Kidney epithelial cell (primary cell): Measurements from ENCODE around the gene NANOS2. TPM values are rescaled to one million over a fixed set of nuclear protein-coding genes. Genes with fewer than 3 reads are reported as not detected.

Experiments used
- DNase-seq: peaks from one replicate; pipeline ENCODE4 v3.0.0-alpha.2; 2010; ENCODE audit warnings: low read depth
- H3K27me3 ChIP-seq: 2 replicates; pipeline ENCODE4 v1.6.0; 2011; ENCODE audit warnings: low read length; ENCODE audit not compliant: control insufficient read depth, insufficient read depth
- H3K36me3 ChIP-seq: 2 replicates; pipeline ENCODE4 v1.5.1; 2011; ENCODE audit warnings: low read length; ENCODE audit not compliant: control insufficient read depth, insufficient read depth
- H3K4me3 ChIP-seq: 2 replicates; pipeline ENCODE4 v1.5.1; 2011; ENCODE audit warnings: low read depth, mild to moderate bottlenecking, control low read depth, low read length
- total RNA-seq: library from RNA; depleted of rRNA; stranded (reverse); fragments of >200 nt; gene quantifications from 2 replicates; pipeline ENCODE4 v1.2.3, GENCODE V29; 2015
- TF ChIP-seq, protein P1 (sequence below): IDR thresholded peaks from 2 replicates; pipeline ENCODE4 v1.5.1; 2011; ENCODE audit warnings: mild to moderate bottlenecking, moderate library complexity, low read length, control low read depth, inconsistent platforms; ENCODE audit not compliant: insufficient read depth, poor library complexity, severe bottlenecking

Gene NANOS2
- total RNA-seq, 1 donor from 2014 or later, result not detected

DNA sequence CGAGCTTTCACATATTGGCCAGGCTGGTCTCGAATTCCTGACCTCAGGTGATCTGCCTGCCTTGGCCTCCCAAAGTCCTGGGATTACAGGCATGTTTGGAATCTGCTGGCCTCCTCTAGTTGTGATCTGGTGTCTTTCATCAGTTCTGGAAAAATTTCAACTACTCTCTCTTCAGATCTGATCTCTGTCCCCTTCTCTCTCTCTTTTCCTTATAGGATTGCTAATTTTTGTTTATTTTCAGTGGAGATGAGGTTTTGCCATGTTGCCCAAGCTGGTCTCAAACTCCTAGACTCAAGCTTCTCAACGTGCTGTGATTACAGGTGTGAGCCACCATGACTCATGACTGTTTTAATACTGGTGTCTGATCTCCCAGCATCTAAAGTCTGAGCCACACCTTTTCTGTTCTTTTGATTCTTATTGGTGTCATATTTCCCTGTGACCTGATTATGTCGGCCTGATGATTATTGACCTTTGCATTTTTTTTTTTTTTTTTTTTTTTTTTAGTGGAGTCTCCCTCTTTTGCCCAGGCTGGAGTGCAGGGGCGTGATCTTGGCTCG lies 10.4 kb upstream of the NANOS2 start:
- no peaks in the 10 kb centered on the region for H3K36me3 ChIP-seq
- no peak overlapping the region for H3K4me3 ChIP-seq
- TF ChIP-seq, protein P1, sequence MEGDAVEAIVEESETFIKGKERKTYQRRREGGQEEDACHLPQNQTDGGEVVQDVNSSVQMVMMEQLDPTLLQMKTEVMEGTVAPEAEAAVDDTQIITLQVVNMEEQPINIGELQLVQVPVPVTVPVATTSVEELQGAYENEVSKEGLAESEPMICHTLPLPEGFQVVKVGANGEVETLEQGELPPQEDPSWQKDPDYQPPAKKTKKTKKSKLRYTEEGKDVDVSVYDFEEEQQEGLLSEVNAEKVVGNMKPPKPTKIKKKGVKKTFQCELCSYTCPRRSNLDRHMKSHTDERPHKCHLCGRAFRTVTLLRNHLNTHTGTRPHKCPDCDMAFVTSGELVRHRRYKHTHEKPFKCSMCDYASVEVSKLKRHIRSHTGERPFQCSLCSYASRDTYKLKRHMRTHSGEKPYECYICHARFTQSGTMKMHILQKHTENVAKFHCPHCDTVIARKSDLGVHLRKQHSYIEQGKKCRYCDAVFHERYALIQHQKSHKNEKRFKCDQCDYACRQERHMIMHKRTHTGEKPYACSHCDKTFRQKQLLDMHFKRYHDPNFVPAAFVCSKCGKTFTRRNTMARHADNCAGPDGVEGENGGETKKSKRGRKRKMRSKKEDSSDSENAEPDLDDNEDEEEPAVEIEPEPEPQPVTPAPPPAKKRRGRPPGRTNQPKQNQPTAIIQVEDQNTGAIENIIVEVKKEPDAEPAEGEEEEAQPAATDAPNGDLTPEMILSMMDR, result no peak
- DNase-seq, result no peak
- H3K27me3 ChIP-seq, result peaks cover 8% of the 10 kb centered on the region

DNA sequence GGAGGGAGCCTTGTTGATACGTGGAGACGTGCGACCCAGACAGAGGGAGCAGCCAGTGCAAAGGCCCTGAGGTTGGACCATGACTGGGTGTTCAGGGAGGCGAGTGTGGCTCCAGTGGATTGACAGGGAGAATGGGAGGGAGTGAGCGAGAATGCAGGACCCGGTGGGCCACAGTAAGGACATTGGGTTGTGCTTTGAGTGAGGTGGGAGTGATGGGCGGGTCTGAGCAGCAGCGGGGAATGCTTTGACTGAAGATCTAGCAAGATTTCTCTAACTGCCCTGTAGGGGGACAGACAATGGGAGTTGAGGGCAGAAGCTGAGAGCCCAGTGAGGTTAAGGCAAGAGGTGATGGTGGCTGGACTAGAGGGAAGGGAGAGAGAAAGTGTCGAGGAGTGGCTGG lies 7.7 kb upstream of the NANOS2 start:
- TF ChIP-seq, protein P1, result peak; percentile 28
- Histone ChIP-seq H3K27me3 (peaks cover 13% of the 10 kb centered on the region), H3K4me3 (no peak overlapping the region), H3K36me3 (no peaks in the 10 kb centered on the region)
- no peak for DNase-seq

DNA sequence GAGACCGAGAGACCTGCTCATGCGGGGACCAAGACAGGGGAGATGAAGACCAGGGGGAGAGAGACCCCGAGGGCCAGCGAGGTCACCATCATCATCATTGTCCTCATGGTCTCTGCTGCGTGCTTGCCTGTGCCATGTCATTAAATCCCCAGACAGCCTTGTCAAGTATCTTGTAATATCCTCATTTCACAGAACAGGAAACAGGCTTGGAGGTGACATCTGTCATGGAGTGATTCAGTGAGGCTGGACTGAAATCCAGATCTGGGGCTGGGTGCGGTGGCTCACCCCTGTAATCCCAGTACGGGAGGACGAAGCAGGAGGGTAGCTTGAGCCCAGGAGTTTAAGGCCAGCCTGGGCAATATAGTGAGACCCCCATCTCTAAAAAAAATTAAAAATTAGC lies 5.9 kb upstream of the NANOS2 start:
- peaks cover 13% of the 10 kb centered on the region for H3K27me3 ChIP-seq
- no peak for DNase-seq
- no peaks in the 10 kb centered on the region for H3K36me3 ChIP-seq
- TF ChIP-seq, protein P1, result no peak
- H3K4me3 ChIP-seq, result no peak overlapping the region

DNA sequence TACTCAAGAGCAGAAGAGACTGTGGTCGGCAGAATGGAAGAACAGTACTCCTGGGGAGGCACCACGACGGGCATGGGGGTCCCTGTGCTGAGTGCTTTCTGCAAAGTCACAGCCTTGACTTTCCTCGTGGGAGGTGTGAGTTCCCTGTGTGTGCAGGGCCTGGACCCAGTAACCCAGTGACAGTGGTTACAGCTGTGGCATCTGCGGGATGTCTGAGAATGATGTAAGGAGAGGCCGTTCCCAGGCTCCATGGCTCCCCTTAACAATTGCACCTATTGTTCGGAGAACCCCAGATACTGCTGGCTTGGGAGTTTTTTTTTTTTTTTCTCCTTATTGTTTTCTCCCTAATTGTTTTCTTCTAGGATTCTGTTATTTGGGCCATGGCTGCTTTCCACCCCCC lies 5.1 kb upstream of the NANOS2 start:
- Histone ChIP-seq H3K4me3 (no peak overlapping the region), H3K27me3 (peaks cover 13% of the 10 kb centered on the region), H3K36me3 (no peaks in the 10 kb centered on the region)
- TF ChIP-seq, protein P1, result no peak
- no peak for DNase-seq

DNA sequence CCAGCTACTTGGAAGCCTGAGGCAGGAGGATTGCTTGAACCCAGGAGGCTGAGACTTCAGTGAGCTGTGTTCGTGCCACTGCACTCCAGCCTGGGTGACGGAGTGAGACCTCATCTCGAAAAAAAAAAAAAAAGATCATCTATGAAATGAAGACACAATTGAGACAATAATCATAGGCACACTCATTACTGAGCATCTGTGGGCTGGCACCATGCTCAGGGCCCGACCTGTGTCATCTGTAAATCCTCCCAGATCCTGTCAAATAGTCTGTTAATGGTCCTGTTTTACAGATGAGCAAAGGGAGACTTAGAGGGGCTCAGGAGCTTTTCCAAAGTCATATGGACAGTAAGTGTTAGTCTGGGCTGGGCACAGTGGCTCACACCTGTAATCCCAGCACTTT lies 4.1 kb upstream of the NANOS2 start:
- H3K4me3 ChIP-seq, result no peak overlapping the region
- peaks cover 15% of the 10 kb centered on the region for H3K27me3 ChIP-seq
- H3K36me3 ChIP-seq, result no peaks in the 10 kb centered on the region
- DNase-seq, result no peak
- TF ChIP-seq, protein P1, result no peak

DNA sequence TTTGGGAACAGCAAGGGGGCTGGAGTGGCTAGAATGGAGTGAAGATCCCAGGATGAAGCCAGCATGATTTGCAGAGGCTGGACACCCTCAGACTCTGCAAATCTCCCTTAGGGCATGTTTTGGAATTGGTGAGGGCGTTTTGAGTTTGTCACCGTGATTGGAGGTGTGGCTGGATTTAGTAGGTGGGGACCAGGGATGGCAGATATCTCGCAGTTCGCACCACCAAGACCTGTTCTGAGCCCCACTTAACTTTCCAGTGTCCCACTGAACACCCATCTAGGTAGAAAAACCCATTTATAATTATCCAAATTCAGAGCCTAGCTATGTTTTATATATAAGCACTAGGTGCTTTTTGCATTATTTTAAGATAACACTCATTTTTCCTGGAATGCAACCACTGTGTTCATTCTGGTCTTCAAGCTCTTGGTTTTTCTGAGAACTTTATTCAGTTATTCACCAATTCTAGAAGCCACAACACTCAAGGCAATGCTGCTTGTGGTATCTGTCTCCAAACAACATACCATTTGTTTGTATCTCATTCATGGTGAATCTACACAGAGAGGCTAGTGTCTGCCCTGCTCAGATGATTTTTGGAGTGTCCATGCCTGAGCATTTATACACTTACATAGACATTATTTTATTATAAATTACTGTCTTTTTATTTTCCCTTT lies 3.0 kb upstream of the NANOS2 start:
- DNase-seq, result no peak
- Histone ChIP-seq H3K4me3 (no peak overlapping the region), H3K27me3 (peaks cover 15% of the 10 kb centered on the region), H3K36me3 (no peaks in the 10 kb centered on the region)
- TF ChIP-seq, protein P1, result no peak
